Endothelial cell of umbilical vein (primary cell): ENCODE measurements around the gene UST. TPM values are rescaled to one million over a fixed set of nuclear protein-coding genes. Genes with fewer than 3 reads are reported as not detected.

Experiments
- BruUV-seq: library from RNA; stranded (reverse); fragments of 400-500 nt; replicated peaks from 2 replicates; lab custom pipeline; 2021; lab: Mats Ljungman, UMichigan
- CTCF ChIA-PET: fragments of 300-600, 350-600 bp; sonication (Branson Sonifier 250); formaldehyde crosslinking; loops from one replicate; lab custom pipeline; 2021; ENCODE audit warnings: antibody characterized with exemption, inconsistent platforms; lab: Charles Lee
- POLR2A ChIA-PET: fragments of 300-600, 350-600 bp; sonication (Branson Sonifier 250); formaldehyde crosslinking; loops from one replicate; lab custom pipeline; 2021; ENCODE audit warnings: antibody characterized with exemption, inconsistent platforms; lab: Charles Lee
- DNase-seq: peaks from one replicate; pipeline ENCODE4 v3.0.0-alpha.2; 2011; ENCODE audit warnings: low read depth, low spot score
- FAIRE-seq: peaks from 2 replicates; lab custom pipeline; 2011; peaks lifted over from hg19 to GRCh38; lab: Jason Lieb, UNC
- H2AFZ ChIP-seq: 2 replicates; pipeline ENCODE4 v1.6.0; 2012; ENCODE audit warnings: low read depth, low read length, control low read depth, inconsistent platforms
- H3K27ac ChIP-seq: 2 replicates; pipeline ENCODE4 v1.5.1; 2011; ENCODE audit warnings: low read depth, mild to moderate bottlenecking, control low read depth, low read length, moderate library complexity; ENCODE audit not compliant: insufficient read depth
- H3K27me3 ChIP-seq, 2 experiments: 2 replicates each; pipeline versions ENCODE4 v1.6.0 to v1.6.1; 2011; ENCODE audit warnings: low read length in 2 of 2, mixed read lengths in 1 of 2; ENCODE audit not compliant: control insufficient read depth in 2 of 2, insufficient read depth in 2 of 2
- H3K36me3 ChIP-seq, 2 experiments: 2 replicates in 1 of 2; 3 replicates in 1 of 2; pipeline ENCODE4 v1.5.1; 2011; ENCODE audit warnings: low read length in 2 of 2, mild to moderate bottlenecking in 1 of 2, moderate library complexity in 1 of 2; ENCODE audit not compliant: control insufficient read depth in 2 of 2, insufficient read depth in 2 of 2; ENCODE audit errors: extremely low read depth in 1 of 2
- H3K4me1 ChIP-seq: 3 replicates; pipeline ENCODE4 v1.5.1; 2011; ENCODE audit warnings: mild to moderate bottlenecking, low read length; ENCODE audit not compliant: control insufficient read depth, insufficient read depth; ENCODE audit errors: extremely low read depth
- H3K4me2 ChIP-seq: 2 replicates; pipeline ENCODE4 v1.6.1; 2011; ENCODE audit warnings: low read length, control low read depth, mixed read lengths; ENCODE audit not compliant: insufficient read depth
- H3K4me3 ChIP-seq, 3 experiments: fragments of 200-600 bp in 1 of 3; sonication (generic), shearing (Covaris generic) in 1 of 3; replicated peaks in 1 of 3; 2 replicates each; pipeline ENCODE4 v1.5.1; 2011 to 2016; ENCODE audit warnings: control low read depth in 3 of 3, low read length in 3 of 3, mild to moderate bottlenecking in 2 of 3, inconsistent platforms in 1 of 3, low read depth in 1 of 3, moderate library complexity in 1 of 3; ENCODE audit not compliant: insufficient read depth in 1 of 3
- H3K79me2 ChIP-seq: 2 replicates; pipeline ENCODE4 v1.6.0; 2012; ENCODE audit warnings: low read length, inconsistent platforms; ENCODE audit not compliant: control insufficient read depth, insufficient read depth
- H3K9ac ChIP-seq: replicated peaks from 2 replicates; pipeline ENCODE3; 2011; ENCODE audit warnings: low read length, control low read depth; ENCODE audit not compliant: insufficient read depth; ENCODE audit errors: extremely low read depth
- H3K9me1 ChIP-seq: replicated peaks from 3 replicates; pipeline ENCODE4 v1.6.0; 2011; ENCODE audit warnings: mild to moderate bottlenecking, low read length; ENCODE audit not compliant: control insufficient read depth, insufficient read depth; ENCODE audit errors: extremely low read depth
- H3K9me3 ChIP-seq: replicated peaks from 2 replicates; pipeline ENCODE4 v1.5.1; 2012; ENCODE audit warnings: low read length, inconsistent platforms; ENCODE audit not compliant: control insufficient read depth, insufficient read depth
- H4K20me1 ChIP-seq: replicated peaks from 2 replicates; pipeline ENCODE3; 2011; ENCODE audit warnings: mild to moderate bottlenecking, low read length; ENCODE audit not compliant: control insufficient read depth, insufficient read depth; ENCODE audit errors: extremely low read depth
- EZH2 ChIP-seq: IDR thresholded peaks from 2 replicates; pipeline ENCODE4 v1.6.1; 2012; ENCODE audit warnings: borderline replicate concordance, low read depth, mild to moderate bottlenecking, moderate library complexity, low read length, inconsistent platforms; ENCODE audit not compliant: severe bottlenecking
- FOS ChIP-seq: IDR thresholded peaks from 2 replicates; pipeline ENCODE4 v1.6.1; 2011; ENCODE audit warnings: mild to moderate bottlenecking, low read length, moderate library complexity, borderline replicate concordance; ENCODE audit not compliant: insufficient read depth
- GATA2 ChIP-seq: IDR thresholded peaks from 2 replicates; pipeline ENCODE4 v1.7.0; 2011; ENCODE audit warnings: low read depth, mild to moderate bottlenecking, moderate library complexity, mixed read lengths, low read length; ENCODE audit not compliant: insufficient read length, insufficient read depth
- JUN ChIP-seq: IDR thresholded peaks from 2 replicates; pipeline ENCODE4 v1.6.1; 2011; ENCODE audit warnings: borderline replicate concordance, low read depth; ENCODE audit not compliant: insufficient read length, insufficient read depth
- MYC ChIP-seq: IDR thresholded peaks from one replicate; pipeline ENCODE4 v1.6.1; 2011; ENCODE audit warnings: mild to moderate bottlenecking, low read depth, low read length
- POLR2A ChIP-seq: IDR thresholded peaks from 2 replicates; pipeline ENCODE4 v1.6.1; 2012; ENCODE audit warnings: low read depth, mild to moderate bottlenecking, control low read depth, low read length
- POLR2AphosphoS5 ChIP-seq: IDR thresholded peaks from 2 replicates; pipeline ENCODE4 v1.6.1; 2012; ENCODE audit warnings: low read depth, mild to moderate bottlenecking, control low read depth, low read length, moderate library complexity; ENCODE audit not compliant: insufficient read depth
- dilution Hi-C: fragments of 300-500 bp; cut with MboI; formaldehyde crosslinking; loops from one replicate; pipeline ENCODE4 v1.15.0; 2019; ENCODE audit warnings: low sequenced_read_pairs; ENCODE audit not compliant: extremely low pct_ligation_motif_present
- intact Hi-C: fragments of 100-400 bp; cut with micrococcal nuclease; formaldehyde crosslinking; loops from one replicate; pipeline ENCODE4 v1.10.0; 2022
- polyA plus RNA-seq, 4 experiments: library from polyadenylated mRNA; depleted of rRNA in 3 of 4; stranded (reverse) in 3 of 4; unstranded in 1 of 4; fragments of >200 nt; gene quantifications; 2 replicates each; pipeline versions ENCODE4 v1.2.1 to v1.2.3, GENCODE V29; 2011 to 2012; ENCODE audit warnings: missing spikeins in 1 of 4
- total RNA-seq: library from RNA; stranded (reverse); gene quantifications from 2 replicates; pipeline ENCODE4 v1.2.3, GENCODE V29; 2021
- TF ChIP-seq, protein P1 (sequence below): IDR thresholded peaks from 2 replicates; pipeline ENCODE4 v1.6.1; 2011; ENCODE audit not compliant: insufficient read depth, insufficient read length
- TF ChIP-seq, protein P2 (sequence below), 2 donors: IDR thresholded peaks; 1 replicate in 1 of 2; 2 replicates in 1 of 2; pipeline ENCODE4 v1.5.1; 2011; ENCODE audit warnings: low read length in 2 of 2, mild to moderate bottlenecking in 2 of 2, moderate library complexity in 2 of 2, control low read depth in 1 of 2, inconsistent platforms in 1 of 2, low read depth in 1 of 2; ENCODE audit not compliant: insufficient read depth in 1 of 2; ENCODE audit errors: extremely low read depth in 1 of 2

UST gene
- total and polyA plus RNA-seq, 2 donors (not counting 3 experiments of a cell fraction or from before 2014, with no cell fraction given) = 0.26 to 0.84 TPM

- Histone ChIP-seq H3K9ac (no peak overlapping the region), H2AFZ (no peak overlapping the region), H3K79me2 (no peaks in the 10 kb centered on the region), H3K36me3 (no peaks in the 10 kb centered on the region), H3K4me2 (no peak overlapping the region), H3K27ac (no peak overlapping the region), H4K20me1 (no peaks in the 10 kb centered on the region), H3K27me3 (peaks cover 2 to 5% of the 10 kb centered on the region in 2 experiments), H3K9me1 (no peaks in the 10 kb centered on the region), H3K4me3 (no peak overlapping the region), H3K9me3 (no peaks in the 10 kb centered on the region), H3K4me1 (no peaks in the 10 kb centered on the region)
- intact Hi-C loops = no loop called here
- dilution Hi-C loops = no loop called here
- CTCF ChIA-PET = interaction anchor here (0.8 to 7.0 kb wide), 6 partner anchors 27 to 485 kb away, joined by 3 to 193 read pairs (median 5); no protein-coding TSS in a partner anchor
- FAIRE-seq (no peak), DNase-seq (no peak)
- no TSS peak for BruUV-seq
- POLR2A ChIA-PET = no interaction called here
- TF ChIP-seq POLR2AphosphoS5 (no peak), EZH2 (no peak), POLR2A (no peak), GATA2 (no peak), FOS (no peak), JUN (no peak), MYC (no peak)
- TF ChIP-seq, protein P1, sequence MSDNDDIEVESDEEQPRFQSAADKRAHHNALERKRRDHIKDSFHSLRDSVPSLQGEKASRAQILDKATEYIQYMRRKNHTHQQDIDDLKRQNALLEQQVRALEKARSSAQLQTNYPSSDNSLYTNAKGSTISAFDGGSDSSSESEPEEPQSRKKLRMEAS = no peak
- TF ChIP-seq, protein P2, sequence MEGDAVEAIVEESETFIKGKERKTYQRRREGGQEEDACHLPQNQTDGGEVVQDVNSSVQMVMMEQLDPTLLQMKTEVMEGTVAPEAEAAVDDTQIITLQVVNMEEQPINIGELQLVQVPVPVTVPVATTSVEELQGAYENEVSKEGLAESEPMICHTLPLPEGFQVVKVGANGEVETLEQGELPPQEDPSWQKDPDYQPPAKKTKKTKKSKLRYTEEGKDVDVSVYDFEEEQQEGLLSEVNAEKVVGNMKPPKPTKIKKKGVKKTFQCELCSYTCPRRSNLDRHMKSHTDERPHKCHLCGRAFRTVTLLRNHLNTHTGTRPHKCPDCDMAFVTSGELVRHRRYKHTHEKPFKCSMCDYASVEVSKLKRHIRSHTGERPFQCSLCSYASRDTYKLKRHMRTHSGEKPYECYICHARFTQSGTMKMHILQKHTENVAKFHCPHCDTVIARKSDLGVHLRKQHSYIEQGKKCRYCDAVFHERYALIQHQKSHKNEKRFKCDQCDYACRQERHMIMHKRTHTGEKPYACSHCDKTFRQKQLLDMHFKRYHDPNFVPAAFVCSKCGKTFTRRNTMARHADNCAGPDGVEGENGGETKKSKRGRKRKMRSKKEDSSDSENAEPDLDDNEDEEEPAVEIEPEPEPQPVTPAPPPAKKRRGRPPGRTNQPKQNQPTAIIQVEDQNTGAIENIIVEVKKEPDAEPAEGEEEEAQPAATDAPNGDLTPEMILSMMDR (IDR thresholded peaks at IDR 0.05; ENCODE audit: extremely low read depth in 1 of 2, insufficient read depth in 1 of 2, low read depth in 1 of 2, low read length in 2 of 2) = no peak
Measured at GRCh38 chr6:149031859-149032598, 285.2 kb downstream of the UST start.
